ENCODE measurements around the gene BID.

The BID gene

GRCh38 chr22:17741866-17742526 is 32.3 kb downstream of the BID start:
- no peak for TF ChIP-seq CTCF (IDR thresholded peaks at IDR 0.05; ENCODE audit: borderline replicate concordance, control extremely low read depth, extremely low read depth, insufficient read depth, missing control alignments)
- in situ Hi-C loops (cut with MboI; ENCODE audit: low sequenced_read_pairs, unreplicated experiment) = no loop called here
- no peak for DNase-seq (ENCODE audit: low spot score)

DNA sequence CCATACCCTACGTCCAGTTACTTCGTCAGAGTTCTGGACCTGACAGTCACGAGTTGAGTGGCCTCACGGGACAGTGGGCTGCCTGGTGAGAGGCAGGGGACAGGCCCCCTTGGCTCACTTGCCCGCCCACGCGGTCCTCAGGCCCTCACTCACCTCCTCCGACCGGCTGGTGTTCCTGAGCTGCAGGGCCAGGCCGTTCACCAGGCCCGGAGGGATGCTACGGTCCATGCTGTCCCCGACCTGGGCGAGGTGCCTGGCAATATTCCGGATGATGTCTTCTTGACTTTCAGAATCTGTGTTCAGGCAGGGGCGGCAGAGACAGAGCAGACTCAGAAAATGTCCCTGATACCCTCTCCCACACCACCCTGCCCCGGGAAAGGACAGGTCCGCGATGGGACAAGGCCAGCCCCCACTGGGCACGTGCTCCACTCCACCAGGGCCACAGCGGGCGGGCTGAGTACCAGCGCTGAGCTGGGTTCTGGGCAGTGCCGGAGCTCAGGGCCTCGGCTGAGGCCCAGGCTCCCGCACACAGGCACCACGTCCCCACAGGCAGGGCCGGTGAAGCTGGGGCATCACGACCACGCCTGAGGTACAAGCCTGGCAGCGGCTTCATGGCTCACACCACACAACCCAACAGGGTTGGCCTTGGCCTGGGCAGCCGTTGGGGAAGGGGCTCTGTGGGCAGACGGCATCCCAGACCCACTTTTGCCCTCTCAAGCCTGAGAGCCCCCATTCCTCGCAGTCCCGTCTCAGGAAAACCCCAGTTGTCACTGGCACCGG is 34.9 kb downstream of the BID start:
- TF ChIP-seq CTCF (IDR thresholded peaks at IDR 0.05; ENCODE audit: borderline replicate concordance, control extremely low read depth, extremely low read depth, insufficient read depth, missing control alignments) = no peak
- no peak for DNase-seq (ENCODE audit: low spot score)
- in situ Hi-C loops (cut with MboI; ENCODE audit: low sequenced_read_pairs, unreplicated experiment) = no loop called here

DNA sequence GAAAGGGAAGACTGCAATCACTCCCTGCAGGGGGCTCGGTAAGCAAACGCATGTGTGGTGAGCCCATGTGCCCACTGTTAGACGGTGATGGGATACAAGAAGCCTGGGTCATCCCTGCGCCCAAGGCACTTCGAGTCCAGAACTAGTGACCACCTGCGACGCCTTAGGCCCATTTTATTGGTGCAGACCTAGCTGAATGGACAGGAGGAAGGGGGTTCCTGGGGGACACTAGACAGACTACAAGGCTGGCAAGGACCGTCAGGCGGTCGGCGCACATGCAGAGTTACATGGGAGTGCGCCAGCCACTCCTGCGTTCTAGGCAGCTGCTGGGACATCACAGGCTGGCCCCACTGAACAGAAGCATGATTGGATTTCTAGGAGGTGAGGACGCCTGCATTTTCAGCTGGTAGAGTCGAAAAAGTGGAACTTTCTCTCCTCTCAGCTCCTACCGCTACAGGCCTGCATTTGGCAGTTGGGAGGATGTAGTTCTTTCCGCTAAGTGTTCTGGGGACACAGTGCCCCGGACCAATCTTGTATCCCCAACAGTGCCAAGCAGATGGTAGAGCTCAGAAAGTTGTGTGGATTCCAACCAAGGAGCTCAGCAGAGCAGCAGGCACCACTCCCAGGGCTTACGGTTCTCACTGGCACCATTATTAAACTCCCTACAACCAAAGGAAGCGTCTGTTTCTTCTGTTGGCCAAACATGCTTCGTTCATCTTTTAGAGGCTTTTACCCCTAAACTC is 35.7 kb downstream of the BID start:
- TF ChIP-seq CTCF (IDR thresholded peaks at IDR 0.05; ENCODE audit: borderline replicate concordance, control extremely low read depth, extremely low read depth, insufficient read depth, missing control alignments) = no peak
- no peak for DNase-seq (ENCODE audit: low spot score)
- in situ Hi-C loops (cut with MboI; ENCODE audit: low sequenced_read_pairs, unreplicated experiment) = no loop called here

GRCh38 chr22:17734187-17734586 is 40.1 kb downstream of the BID start:
- peak; percentile 51 for DNase-seq (ENCODE audit: low spot score)
- in situ Hi-C loops (cut with MboI; ENCODE audit: low sequenced_read_pairs, unreplicated experiment) = no loop called here
- TF ChIP-seq CTCF (IDR thresholded peaks at IDR 0.05; ENCODE audit: borderline replicate concordance, control extremely low read depth, extremely low read depth, insufficient read depth, missing control alignments) = no peak

DNA sequence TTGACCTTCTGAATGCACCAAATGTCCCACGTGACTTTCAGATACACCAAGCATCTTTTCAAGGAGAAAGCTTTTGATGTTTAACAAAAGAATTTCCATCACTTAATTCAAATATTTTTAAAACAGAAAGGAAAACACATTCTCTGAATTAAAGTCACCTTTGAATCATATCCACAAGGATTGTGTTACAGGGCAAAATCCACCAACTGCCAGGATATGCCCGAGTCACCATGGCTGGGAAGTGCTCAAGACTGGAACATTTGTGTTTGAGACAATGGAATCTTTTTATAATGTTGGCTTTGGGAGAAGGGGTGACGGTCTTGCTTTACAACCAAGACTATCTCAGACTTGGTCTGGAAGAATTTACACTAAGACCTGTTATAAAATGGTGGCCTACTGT is 40.8 kb downstream of the BID start:
- no peak for TF ChIP-seq CTCF (IDR thresholded peaks at IDR 0.05; ENCODE audit: borderline replicate concordance, control extremely low read depth, extremely low read depth, insufficient read depth, missing control alignments)
- no peak for DNase-seq (ENCODE audit: low spot score)
- in situ Hi-C loops (cut with MboI; ENCODE audit: low sequenced_read_pairs, unreplicated experiment) = no loop called here

- DNase-seq (ENCODE audit: low spot score) = no peak
- no peak for TF ChIP-seq CTCF (IDR thresholded peaks at IDR 0.05; ENCODE audit: borderline replicate concordance, control extremely low read depth, extremely low read depth, insufficient read depth, missing control alignments)
- in situ Hi-C loops (cut with MboI; ENCODE audit: low sequenced_read_pairs, unreplicated experiment) = no loop called here
Observed at GRCh38 chr22:17732251-17732854, 41.9 kb downstream of the BID start.

All from GM13976 (cell line).